Activated CD4-positive, alpha-beta T cell treated with anti-CD3 and anti-CD28 coated beads for 36 hours (primary cell): ENCODE measurements around the gene GOLGA6L9. TPM values are rescaled to one million over a fixed set of nuclear protein-coding genes. Genes with fewer than 3 reads are reported as not detected.
"Not testable (repeated sequence)": the region's sequence is repeated elsewhere in the genome, so short reads cannot be mapped to it uniquely, and the experiment has no call there.

Experiments
- ATAC-seq: fragments of 200-7000 bp; cut with Tn5 transposase; one replicate; pipeline ENCODE4 v1.10.0; 2021; ENCODE audit warnings: mild to moderate bottlenecking, moderate library complexity
- CTCF ChIA-PET: fragments of 350-600 bp; sonication (Branson Sonifier 250); formaldehyde crosslinking; loops from one replicate; lab custom pipeline; 2021; ENCODE audit warnings: antibody characterized with exemption; lab: Charles Lee
- POLR2A ChIA-PET: fragments of 350-600 bp; sonication (Branson Sonifier 250); formaldehyde crosslinking; loops from one replicate; lab custom pipeline; 2021; ENCODE audit warnings: antibody characterized with exemption, inconsistent platforms; lab: Charles Lee
- DNase-seq: peaks from one replicate; pipeline ENCODE4 v3.0.0-alpha.2; 2020
- H3K27ac Mint-ChIP-seq: one replicate; pipeline ENCODE4 v1.8.0; 2021; ENCODE audit warnings: mixed read lengths
- H3K27me3 Mint-ChIP-seq: one replicate; pipeline ENCODE4 v1.8.0; 2021; ENCODE audit warnings: mixed read lengths
- H3K36me3 Mint-ChIP-seq: one replicate; pipeline ENCODE4 v1.8.0; 2021; ENCODE audit warnings: low read depth, mixed read lengths
- H3K4me1 Mint-ChIP-seq: one replicate; pipeline ENCODE4 v1.8.0; 2021; ENCODE audit warnings: mixed read lengths
- H3K4me3 Mint-ChIP-seq: one replicate; pipeline ENCODE4 v1.8.0; 2021; ENCODE audit warnings: mild to moderate bottlenecking, moderate library complexity, mixed read lengths
- H3K9me3 Mint-ChIP-seq: one replicate; pipeline ENCODE4 v1.8.0; 2021; ENCODE audit warnings: low read depth, mixed read lengths
- intact Hi-C, 2 experiments: fragments of 100-400 bp; cut with DNase I in 1 of 2; cut with micrococcal nuclease in 1 of 2; formaldehyde crosslinking; loops; one replicate each; pipeline versions ENCODE4 v1.14.2 to v1.15.1; 2022 to 2024; cut with DNase I, micrococcal nuclease
- total RNA-seq, 2 experiments: library from RNA; stranded (reverse); gene quantifications; one replicate each; pipeline ENCODE4 v1.2.3, GENCODE V29; 2021

Gene GOLGA6L9
- total RNA-seq, 2 experiments from 2014 or later = 2.1 to 2.2 TPM

DNA sequence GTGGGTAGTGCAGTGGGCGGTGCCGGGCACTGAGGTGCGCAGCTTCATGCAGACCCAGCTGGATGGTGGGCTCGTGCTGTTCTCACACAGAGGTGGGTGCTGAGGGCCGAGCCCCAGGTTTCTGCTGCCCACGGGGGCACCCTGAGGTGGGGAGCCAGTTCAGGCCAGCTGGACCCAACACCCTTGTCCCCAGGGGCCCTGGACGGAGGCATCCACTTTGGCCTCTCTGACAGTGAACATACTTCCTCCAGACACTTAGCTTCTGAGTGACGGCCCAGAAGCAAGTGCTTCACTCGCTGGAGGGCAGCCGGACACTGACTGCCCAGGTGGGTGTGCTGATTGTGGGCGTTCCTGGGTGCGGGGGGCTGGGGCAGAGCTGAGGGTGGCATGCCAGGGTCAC lies 39.8 kb downstream of the GOLGA6L9 start:
- H3K4me3 Mint-ChIP-seq, intact Hi-C loops, H3K27me3 Mint-ChIP-seq, H3K27ac Mint-ChIP-seq, H3K36me3 Mint-ChIP-seq, POLR2A ChIA-PET, H3K9me3 Mint-ChIP-seq, ATAC-seq, H3K4me1 Mint-ChIP-seq, DNase-seq, CTCF ChIA-PET: not testable (repeated sequence)

DNA sequence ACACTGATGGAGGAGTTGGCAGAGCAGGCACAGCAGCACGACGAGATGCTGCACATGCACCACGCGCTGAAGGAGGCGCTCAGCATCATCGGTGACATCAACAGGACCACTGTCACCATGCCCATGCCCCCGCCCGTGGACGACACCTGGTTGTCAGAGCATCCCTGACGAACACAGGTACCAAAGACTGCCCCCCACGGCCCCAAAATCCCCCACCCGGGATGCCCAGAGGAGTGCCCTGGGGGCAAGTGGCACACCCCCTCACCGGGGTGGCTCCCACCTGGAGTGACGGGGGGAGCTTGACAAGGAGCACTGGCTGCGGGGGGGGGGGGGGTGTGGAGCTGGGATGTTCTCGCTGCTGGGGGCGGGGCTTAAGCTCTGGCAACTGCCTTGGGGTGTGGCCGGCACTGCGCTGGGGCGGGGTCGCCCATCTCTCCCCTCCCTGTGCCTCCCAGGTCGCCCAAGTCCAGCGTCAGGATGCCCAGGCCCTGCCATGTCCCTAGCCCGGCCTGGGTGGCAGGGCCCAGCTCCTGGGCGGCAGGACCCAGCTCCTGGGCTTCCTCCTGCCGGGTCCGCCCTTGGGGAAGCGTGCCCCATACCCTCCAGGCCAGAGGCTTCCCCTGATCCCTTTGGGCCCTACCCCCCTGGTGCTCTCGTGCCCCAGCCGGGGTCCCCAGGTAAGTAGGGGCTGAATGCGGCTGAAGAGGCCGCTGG lies 42.8 kb downstream of the GOLGA6L9 start:
- intact Hi-C loops, H3K36me3 Mint-ChIP-seq, H3K4me3 Mint-ChIP-seq, H3K9me3 Mint-ChIP-seq, ATAC-seq, H3K4me1 Mint-ChIP-seq, H3K27me3 Mint-ChIP-seq, H3K27ac Mint-ChIP-seq, POLR2A ChIA-PET: not testable (repeated sequence)
- peak; percentile 16 for DNase-seq
- CTCF ChIA-PET = interaction anchor here (0.6 kb wide), 2 partner anchors 138 to 258 kb away, joined by 3 read pairs; no protein-coding TSS in a partner anchor

DNA sequence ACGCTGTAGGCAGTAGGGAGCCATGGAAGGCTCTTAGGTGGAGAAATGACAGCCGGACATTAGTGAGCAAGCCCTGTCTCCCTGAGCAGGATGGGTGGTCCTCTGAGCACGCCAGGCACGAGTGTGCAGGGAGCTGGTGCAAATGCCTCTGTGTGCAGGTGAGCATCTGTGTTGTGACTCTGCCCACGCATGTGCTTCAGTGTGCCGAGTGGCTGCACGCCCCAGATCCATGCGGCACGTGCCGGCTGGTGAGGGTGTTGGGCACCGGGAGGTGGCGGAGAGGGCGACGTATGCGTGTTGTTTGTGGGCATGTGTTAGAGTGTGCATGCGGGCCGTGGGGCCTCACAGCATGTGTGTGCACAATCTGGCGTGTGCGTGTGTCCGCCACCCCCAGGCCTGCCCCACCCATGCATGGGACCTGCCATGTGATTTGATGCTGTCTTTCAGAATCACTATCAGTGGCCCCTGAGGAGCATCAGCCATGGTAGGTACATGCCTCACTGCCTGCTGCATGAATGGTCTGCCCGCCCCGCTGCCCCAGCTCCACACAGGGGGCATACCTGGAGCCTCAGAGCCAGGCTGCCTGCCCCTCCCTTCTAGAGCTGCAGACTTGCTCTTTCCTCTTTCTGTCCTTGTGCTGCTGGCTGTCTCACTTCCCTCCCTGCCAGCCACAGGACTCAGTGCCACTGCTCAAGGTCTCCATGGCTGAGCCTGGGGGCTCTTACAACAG lies 45.1 kb downstream of the GOLGA6L9 start:
- ATAC-seq, H3K27me3 Mint-ChIP-seq, H3K9me3 Mint-ChIP-seq, H3K4me3 Mint-ChIP-seq, intact Hi-C loops, H3K27ac Mint-ChIP-seq, CTCF ChIA-PET, H3K4me1 Mint-ChIP-seq, DNase-seq, POLR2A ChIA-PET, H3K36me3 Mint-ChIP-seq: not testable (repeated sequence)

DNA sequence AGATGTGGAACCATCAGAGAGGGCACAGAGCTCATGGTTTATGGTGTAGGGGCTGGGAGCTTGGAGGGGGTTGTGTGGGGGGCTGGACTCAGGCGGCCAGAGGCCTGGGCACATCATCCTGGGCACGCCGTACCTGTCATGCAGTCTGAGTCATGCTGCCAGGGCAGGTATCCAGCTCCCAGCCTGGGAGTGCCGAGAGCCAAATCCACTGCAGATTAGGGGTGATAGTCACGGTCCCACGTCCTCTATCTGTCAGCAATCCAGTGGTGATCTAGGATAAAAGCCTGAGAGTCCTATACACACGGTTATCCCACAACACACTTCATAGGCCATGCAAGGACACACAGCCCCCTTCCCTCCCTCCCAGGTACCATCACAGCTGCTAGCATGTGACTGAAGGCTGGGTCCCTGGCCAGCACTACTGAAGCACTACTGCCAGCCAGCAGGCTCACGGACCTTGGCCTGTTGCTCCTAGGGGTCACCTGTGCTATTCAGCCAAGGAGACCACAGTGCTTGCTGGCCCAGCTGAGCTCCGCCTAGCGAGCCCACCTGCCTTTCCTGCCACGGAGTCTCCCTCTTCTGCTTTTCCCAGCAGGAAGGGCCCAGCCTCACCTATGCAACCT lies 45.8 kb downstream of the GOLGA6L9 start:
- DNase-seq, H3K27me3 Mint-ChIP-seq, H3K27ac Mint-ChIP-seq, H3K9me3 Mint-ChIP-seq, ATAC-seq, intact Hi-C loops, CTCF ChIA-PET, POLR2A ChIA-PET, H3K4me3 Mint-ChIP-seq, H3K36me3 Mint-ChIP-seq, H3K4me1 Mint-ChIP-seq: not testable (repeated sequence)

DNA sequence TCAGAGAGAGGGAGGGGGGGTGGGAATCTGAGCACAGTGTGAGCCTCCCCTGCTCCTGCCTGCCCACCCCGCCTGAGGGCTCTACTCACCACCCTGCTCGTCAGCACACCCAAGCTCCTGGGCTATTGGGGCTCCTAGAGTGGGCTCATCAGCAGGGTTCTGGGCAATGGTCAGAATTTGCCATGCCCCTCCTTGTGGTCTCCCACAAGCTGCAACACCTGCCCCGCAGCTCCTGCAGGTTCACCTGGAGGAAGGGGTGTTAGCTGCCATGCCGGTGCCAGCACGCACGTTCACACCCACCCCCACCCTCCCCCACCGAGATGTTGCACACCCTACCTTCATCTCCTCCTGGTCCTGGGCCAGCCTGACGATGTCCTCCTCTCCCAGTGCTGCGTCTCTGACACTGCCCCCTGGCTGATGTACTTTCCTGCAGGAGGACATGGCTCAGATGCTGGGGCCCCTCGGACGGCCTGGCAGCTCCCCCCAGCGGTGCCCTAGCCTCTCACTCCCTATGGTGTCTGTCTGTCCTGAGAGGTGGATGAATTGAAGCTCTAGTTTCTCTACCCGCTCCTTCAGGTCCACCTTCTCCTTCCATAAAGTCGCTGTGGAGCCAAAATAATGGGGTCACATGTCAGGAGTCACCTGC lies 47.2 kb downstream of the GOLGA6L9 start:
- POLR2A ChIA-PET, CTCF ChIA-PET, intact Hi-C loops, H3K36me3 Mint-ChIP-seq, H3K9me3 Mint-ChIP-seq, H3K4me3 Mint-ChIP-seq, H3K27me3 Mint-ChIP-seq, ATAC-seq, H3K27ac Mint-ChIP-seq, DNase-seq, H3K4me1 Mint-ChIP-seq: not testable (repeated sequence)

DNA sequence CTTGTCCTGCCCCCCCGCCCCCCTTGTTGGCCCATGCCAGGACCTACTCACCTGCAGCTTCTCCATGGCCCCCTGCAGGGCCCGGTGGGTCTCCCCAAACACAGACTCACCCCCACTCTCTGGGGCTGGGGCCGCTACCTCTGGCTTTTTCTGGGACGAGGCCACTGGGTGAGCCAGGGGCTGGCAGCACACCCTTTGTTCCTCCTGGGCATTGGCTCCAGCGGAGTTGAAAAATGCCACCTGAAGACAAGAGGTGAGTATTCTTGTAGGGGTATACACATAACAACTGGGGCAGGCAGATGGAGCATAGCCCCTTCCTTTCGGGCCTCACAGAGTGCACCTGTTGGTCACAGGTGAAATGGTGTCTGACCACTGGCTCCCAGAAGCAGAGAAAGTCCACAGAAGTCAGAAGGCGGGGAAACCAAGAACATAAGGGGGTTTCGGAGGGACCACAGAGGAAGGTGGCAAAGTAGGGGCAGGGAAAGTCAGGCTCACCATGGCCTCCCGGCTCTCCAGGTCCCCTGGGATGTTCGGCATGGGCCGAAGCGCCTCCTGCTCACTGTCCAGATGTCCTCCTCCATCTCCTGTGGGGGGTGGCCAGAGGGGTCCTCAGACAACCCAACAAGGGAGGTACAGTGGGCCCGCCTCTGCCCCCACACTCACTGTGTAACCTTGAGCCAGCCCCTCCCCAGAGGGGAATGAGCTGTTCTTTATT lies 47.9 kb downstream of the GOLGA6L9 start:
- CTCF ChIA-PET, H3K27me3 Mint-ChIP-seq, intact Hi-C loops, ATAC-seq, H3K4me1 Mint-ChIP-seq, POLR2A ChIA-PET, H3K4me3 Mint-ChIP-seq, H3K27ac Mint-ChIP-seq, H3K9me3 Mint-ChIP-seq, DNase-seq, H3K36me3 Mint-ChIP-seq: not testable (repeated sequence)

Other genes starting within 250 kb of the GOLGA6L9 start
- gene EFL1, start 167.1 kb upstream of the GOLGA6L9 start, total RNA-seq = 10 to 100 TPM; 25.0 to 30.2 TPM
- gene SAXO2, start 167.0 kb upstream of the GOLGA6L9 start, total RNA-seq = 1 to 10 TPM; 4.4 to 6.9 TPM
- gene GOLGA6L10, start 80.3 kb upstream of the GOLGA6L9 start, total RNA-seq = 1 to 10 TPM in 1 of 2 experiments, under 1 TPM in 1; 0.97 to 1.6 TPM
- 1,000 to 10,000 TPM; 2,882 to 3,294 TPM for gene RPS17, start 110.6 kb downstream of the GOLGA6L9 start, total RNA-seq
- under 1 TPM; 0.16 to 0.18 TPM for gene CPEB1, start 217.5 kb downstream of the GOLGA6L9 start, total RNA-seq